Measurements from ENCODE around the gene DCHS1.

The DCHS1 gene

GRCh38 chr11:6650980-6651379, 4.6 kb downstream of the DCHS1 start:
- H3K27me3 ChIP-seq (ENCODE audit: insufficient read depth, low read length, poor library complexity, severe bottlenecking), result no peaks in the 10 kb centered on the region
- H3K4me3 ChIP-seq (ENCODE audit: low read length, poor library complexity, severe bottlenecking), result no peak overlapping the region
- H3K9me2 ChIP-seq (replicated peaks; ENCODE audit: low read depth, low read length), result no peaks in the 10 kb centered on the region
- no peaks in the 10 kb centered on the region for H3F3A ChIP-seq (ENCODE audit: low read depth)
- no peaks in the 10 kb centered on the region for H4K20me1 ChIP-seq (ENCODE audit: insufficient read depth, low read length, poor library complexity, severe bottlenecking)
- no peaks in the 10 kb centered on the region for H3K36me3 ChIP-seq (ENCODE audit: insufficient read depth, low read length)
- no peak overlapping the region for H2AFZ ChIP-seq (ENCODE audit: low read length)
- peaks cover 21% of the 10 kb centered on the region for H3K4me1 ChIP-seq (ENCODE audit: insufficient read depth, low read length, poor library complexity, severe bottlenecking)
- TF ChIP-seq CTCF (conservative IDR thresholded peaks at IDR 0.05; ENCODE audit: low read length) (no peak), EZH2phosphoT487 (IDR thresholded peaks at IDR 0.05; ENCODE audit: borderline replicate concordance) (no peak)
- H3K79me2 ChIP-seq (ENCODE audit: insufficient read depth, low read length), result no peaks in the 10 kb centered on the region
- H3K9me3 ChIP-seq (ENCODE audit: insufficient read depth, low read depth, low read length), result no peaks in the 10 kb centered on the region
- H3K4me2 ChIP-seq (ENCODE audit: low read depth, low read length, poor library complexity, severe bottlenecking), result no peak overlapping the region
- no peak overlapping the region for H3K9ac ChIP-seq (ENCODE audit: low read depth, low read length, poor library complexity, severe bottlenecking)

- Histone ChIP-seq H3K4me1 (ENCODE audit: insufficient read depth, low read length, poor library complexity, severe bottlenecking) (peaks cover 28% of the 10 kb centered on the region), H3K9ac (ENCODE audit: low read depth, low read length, poor library complexity, severe bottlenecking) (no peak overlapping the region), H3K4me3 (ENCODE audit: low read length, poor library complexity, severe bottlenecking) (no peak overlapping the region), H3K36me3 (ENCODE audit: insufficient read depth, low read length) (no peaks in the 10 kb centered on the region), H4K20me1 (ENCODE audit: insufficient read depth, low read length, poor library complexity, severe bottlenecking) (no peaks in the 10 kb centered on the region), H3K79me2 (ENCODE audit: insufficient read depth, low read length) (no peaks in the 10 kb centered on the region), H2AFZ (ENCODE audit: low read length) (no peak overlapping the region), H3K9me2 (replicated peaks; ENCODE audit: low read depth, low read length) (no peaks in the 10 kb centered on the region), H3K27me3 (ENCODE audit: insufficient read depth, low read length, poor library complexity, severe bottlenecking) (no peaks in the 10 kb centered on the region), H3K9me3 (ENCODE audit: insufficient read depth, low read depth, low read length) (no peaks in the 10 kb centered on the region), H3K4me2 (ENCODE audit: low read depth, low read length, poor library complexity, severe bottlenecking) (no peak overlapping the region), H3F3A (ENCODE audit: low read depth) (no peaks in the 10 kb centered on the region)
- TF ChIP-seq EZH2phosphoT487 (IDR thresholded peaks at IDR 0.05; ENCODE audit: borderline replicate concordance) (no peak), CTCF (conservative IDR thresholded peaks at IDR 0.05; ENCODE audit: low read length) (no peak)
These were observed 5.5 kb downstream of the DCHS1 start for GRCh38 chr11:6650104-6650503.

GRCh38 chr11:6648501-6648900, 7.1 kb downstream of the DCHS1 start:
- H3K9me3 ChIP-seq (ENCODE audit: insufficient read depth, low read depth, low read length), result no peaks in the 10 kb centered on the region
- H3F3A ChIP-seq (ENCODE audit: low read depth), result no peaks in the 10 kb centered on the region
- no peaks in the 10 kb centered on the region for H3K36me3 ChIP-seq (ENCODE audit: insufficient read depth, low read length)
- no peak overlapping the region for H3K9ac ChIP-seq (ENCODE audit: low read depth, low read length, poor library complexity, severe bottlenecking)
- H3K4me2 ChIP-seq (ENCODE audit: low read depth, low read length, poor library complexity, severe bottlenecking), result no peak overlapping the region
- H3K9me2 ChIP-seq (replicated peaks; ENCODE audit: low read depth, low read length), result no peaks in the 10 kb centered on the region
- H3K27me3 ChIP-seq (ENCODE audit: insufficient read depth, low read length, poor library complexity, severe bottlenecking), result no peaks in the 10 kb centered on the region
- peaks cover 28% of the 10 kb centered on the region for H3K4me1 ChIP-seq (ENCODE audit: insufficient read depth, low read length, poor library complexity, severe bottlenecking)
- no peaks in the 10 kb centered on the region for H4K20me1 ChIP-seq (ENCODE audit: insufficient read depth, low read length, poor library complexity, severe bottlenecking)
- H3K79me2 ChIP-seq (ENCODE audit: insufficient read depth, low read length), result no peaks in the 10 kb centered on the region
- no peak overlapping the region for H3K4me3 ChIP-seq (ENCODE audit: low read length, poor library complexity, severe bottlenecking)
- no peak overlapping the region for H2AFZ ChIP-seq (ENCODE audit: low read length)
- TF ChIP-seq EZH2phosphoT487 (IDR thresholded peaks at IDR 0.05; ENCODE audit: borderline replicate concordance) (no peak), CTCF (conservative IDR thresholded peaks at IDR 0.05; ENCODE audit: low read length) (no peak)
